Measurements from ENCODE around the gene TSPEAR.

The TSPEAR gene

GRCh38 chr21:44742418-44743153 is 31.2 kb upstream of the TSPEAR start:
- DNase-seq (ENCODE audit: insufficient read length, low spot score) (no peak), FAIRE-seq (no peak)
- TF ChIP-seq POLR2AphosphoS5 (IDR thresholded peaks at IDR 0.05; ENCODE audit: low read depth, low read length) = no peak
- TF ChIP-seq TAF1 (IDR thresholded peaks at IDR 0.05; ENCODE audit: low read depth, low read length) = no peak
- TF ChIP-seq POLR2A (IDR thresholded peaks at IDR 0.05; ENCODE audit: low read depth, low read length) = no peak
- TF ChIP-seq POU2F2 (IDR thresholded peaks at IDR 0.05; ENCODE audit: low read depth, low read length) = no peak
- no peak for TF ChIP-seq SPI1 (IDR thresholded peaks at IDR 0.05; ENCODE audit: low read depth, low read length)
- TF ChIP-seq PAX5 (IDR thresholded peaks at IDR 0.05; ENCODE audit: insufficient read depth, low read length, severe bottlenecking) = no peak

DNA sequence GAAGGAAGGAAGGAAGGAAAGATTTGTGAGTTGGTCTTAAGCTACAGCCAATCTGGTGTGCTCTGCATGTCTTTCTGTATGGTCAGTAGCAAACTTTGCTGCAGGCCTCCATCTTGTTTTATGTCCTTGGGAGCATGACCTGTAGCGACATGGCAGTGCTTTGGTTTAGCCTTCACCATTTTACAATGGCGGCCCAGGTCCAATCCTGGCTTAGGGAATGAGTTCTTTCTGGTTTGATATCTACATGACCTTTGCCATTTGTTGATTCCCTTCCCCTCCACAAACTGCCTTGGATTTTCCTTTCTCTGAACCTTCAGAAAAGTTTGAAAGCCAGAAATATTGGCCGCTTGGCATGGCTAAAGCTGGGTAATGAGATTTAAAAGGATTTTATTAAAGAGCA is 30.5 kb upstream of the TSPEAR start:
- FAIRE-seq (no peak), DNase-seq (ENCODE audit: insufficient read length, low spot score) (no peak)
- TF ChIP-seq PAX5 (IDR thresholded peaks at IDR 0.05; ENCODE audit: insufficient read depth, low read length, severe bottlenecking) (no peak), TAF1 (IDR thresholded peaks at IDR 0.05; ENCODE audit: low read depth, low read length) (no peak), POLR2A (IDR thresholded peaks at IDR 0.05; ENCODE audit: low read depth, low read length) (no peak), SPI1 (IDR thresholded peaks at IDR 0.05; ENCODE audit: low read depth, low read length) (no peak), POLR2AphosphoS5 (IDR thresholded peaks at IDR 0.05; ENCODE audit: low read depth, low read length) (no peak), POU2F2 (IDR thresholded peaks at IDR 0.05; ENCODE audit: low read depth, low read length) (no peak)

- no peak for DNase-seq (ENCODE audit: insufficient read length, low spot score)
- no peak for FAIRE-seq
- TF ChIP-seq POU2F2 (IDR thresholded peaks at IDR 0.05; ENCODE audit: low read depth, low read length) = no peak
- no peak for TF ChIP-seq SPI1 (IDR thresholded peaks at IDR 0.05; ENCODE audit: low read depth, low read length)
- TF ChIP-seq POLR2AphosphoS5 (IDR thresholded peaks at IDR 0.05; ENCODE audit: low read depth, low read length) = no peak
Measured at GRCh38 chr21:44740742-44741141, 29.4 kb upstream of the TSPEAR start.

DNA sequence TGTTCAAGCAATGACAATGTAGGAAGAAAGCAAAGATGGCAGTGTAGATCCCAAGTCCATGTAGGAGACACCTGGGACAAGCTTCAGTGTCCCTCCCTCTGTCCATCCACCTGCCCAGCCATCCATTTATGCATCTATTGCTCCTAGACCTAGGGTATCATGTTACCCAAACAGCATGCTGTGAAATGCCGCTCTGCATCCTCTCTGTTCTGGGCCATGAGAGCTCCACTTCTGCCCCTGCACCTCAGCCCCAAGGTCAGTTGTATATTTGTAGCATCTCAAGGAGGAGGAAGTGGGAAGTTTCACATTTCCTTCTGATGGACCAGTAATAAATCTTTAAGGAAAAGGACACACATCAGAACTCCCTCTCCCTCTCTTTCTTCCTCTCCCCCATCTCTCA is 27.9 kb upstream of the TSPEAR start:
- no peak for FAIRE-seq
- DNase-seq (ENCODE audit: insufficient read length, low spot score) = no peak
- TF ChIP-seq POU2F2 (IDR thresholded peaks at IDR 0.05; ENCODE audit: low read depth, low read length) (no peak), TAF1 (IDR thresholded peaks at IDR 0.05; ENCODE audit: low read depth, low read length) (no peak), POLR2A (IDR thresholded peaks at IDR 0.05; ENCODE audit: low read depth, low read length) (no peak), PAX5 (IDR thresholded peaks at IDR 0.05; ENCODE audit: insufficient read depth, low read length, severe bottlenecking) (no peak)

DNA sequence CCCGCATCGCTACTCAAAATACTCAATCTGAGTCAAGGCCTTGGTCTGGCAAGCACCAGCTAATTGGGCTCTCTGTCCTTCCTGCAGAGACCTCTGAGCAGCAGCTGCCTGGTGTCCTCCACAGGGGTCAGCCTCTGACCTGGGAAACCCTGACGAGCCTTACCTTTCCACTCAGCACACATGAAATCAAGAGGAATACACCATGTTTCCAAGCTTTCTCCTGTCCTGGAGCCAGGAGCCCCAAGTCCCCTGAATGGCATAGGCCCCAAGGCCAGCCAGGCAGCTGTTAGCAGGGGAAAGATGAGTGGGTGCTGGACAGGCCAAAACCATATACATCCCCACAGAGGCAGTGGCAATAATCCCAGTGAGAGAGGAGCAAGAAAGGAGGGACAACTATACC is 27.2 kb upstream of the TSPEAR start:
- no peak for DNase-seq (ENCODE audit: insufficient read length, low spot score)
- no peak for FAIRE-seq
- TF ChIP-seq SPI1 (IDR thresholded peaks at IDR 0.05; ENCODE audit: low read depth, low read length) = no peak

DNA sequence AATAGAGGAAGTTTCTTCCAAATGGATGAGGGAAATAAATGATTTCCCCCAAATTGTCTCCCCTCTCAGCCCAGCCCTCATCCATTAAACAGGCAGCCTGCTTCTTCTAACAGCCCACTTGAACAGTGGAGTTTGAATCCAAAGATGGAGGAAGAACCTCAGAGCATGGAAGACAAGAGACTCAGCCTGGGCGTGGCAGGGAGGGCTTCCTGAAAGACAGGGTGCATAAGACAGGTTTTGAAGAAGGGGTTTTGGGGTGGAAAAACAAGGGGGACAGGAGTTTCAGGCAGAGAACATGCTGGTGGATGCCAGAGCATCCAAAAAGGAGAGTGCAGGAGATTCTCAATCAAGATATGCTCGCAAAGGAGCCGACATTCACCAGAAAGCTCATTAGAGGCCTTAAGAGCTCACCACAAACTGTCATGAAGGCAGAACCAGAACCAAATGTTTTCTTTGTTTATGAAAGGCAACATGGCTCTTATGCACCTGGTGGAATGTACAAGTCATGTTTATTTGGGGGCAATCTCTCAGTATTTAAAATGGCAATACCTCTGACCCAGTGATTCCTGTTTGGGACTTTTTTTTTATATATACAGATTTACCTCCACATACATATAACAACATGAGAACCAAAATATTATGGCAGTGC is 26.5 kb upstream of the TSPEAR start:
- FAIRE-seq = no peak
- TF ChIP-seq POLR2A (IDR thresholded peaks at IDR 0.05; ENCODE audit: low read depth, low read length) = no peak
- TF ChIP-seq TAF1 (IDR thresholded peaks at IDR 0.05; ENCODE audit: low read depth, low read length) = no peak
- no peak for TF ChIP-seq SPI1 (IDR thresholded peaks at IDR 0.05; ENCODE audit: low read depth, low read length)
- TF ChIP-seq POLR2AphosphoS5 (IDR thresholded peaks at IDR 0.05; ENCODE audit: low read depth, low read length) = no peak
- no peak for TF ChIP-seq PAX5 (IDR thresholded peaks at IDR 0.05; ENCODE audit: insufficient read depth, low read length, severe bottlenecking)
- TF ChIP-seq POU2F2 (IDR thresholded peaks at IDR 0.05; ENCODE audit: low read depth, low read length) = no peak
- DNase-seq (ENCODE audit: insufficient read length, low spot score) = no peak

DNA sequence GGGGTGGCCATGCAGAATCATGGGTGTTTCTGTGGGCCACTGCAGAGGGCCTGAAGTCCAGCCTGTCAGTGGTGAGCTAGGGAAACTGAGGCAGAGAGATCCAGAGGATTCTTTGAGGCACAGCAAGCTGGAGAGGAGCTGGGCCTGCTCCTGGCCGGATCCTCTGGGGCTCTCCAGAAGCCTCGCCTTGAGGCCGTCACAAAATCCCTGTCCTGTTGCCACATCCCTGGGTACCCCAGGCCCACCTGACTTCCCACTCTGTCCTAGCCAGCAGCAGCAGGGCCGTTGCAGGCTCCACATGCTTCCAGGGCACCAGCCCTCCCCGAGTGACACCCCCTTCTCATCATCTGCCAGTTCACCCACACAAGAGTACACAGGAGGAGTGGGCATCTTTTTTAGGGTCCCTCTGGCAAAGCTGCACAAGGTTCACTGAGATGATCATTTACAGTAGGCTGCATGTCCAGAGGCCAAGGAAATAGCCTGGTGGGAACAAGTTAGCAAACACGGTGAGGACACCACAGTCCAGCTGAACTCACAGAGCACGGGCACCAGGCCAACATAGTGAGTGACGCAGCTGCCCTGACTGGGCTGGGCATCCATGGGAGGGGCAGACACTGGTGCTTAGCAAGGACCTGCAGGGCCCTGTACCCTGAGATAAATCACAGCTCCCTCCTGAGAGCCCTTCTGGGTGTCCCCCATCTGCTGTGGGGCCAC is 25.1 kb upstream of the TSPEAR start:
- FAIRE-seq = no peak
- TF ChIP-seq POLR2AphosphoS5 (IDR thresholded peaks at IDR 0.05; ENCODE audit: low read depth, low read length) = no peak
- no peak for TF ChIP-seq POLR2A (IDR thresholded peaks at IDR 0.05; ENCODE audit: low read depth, low read length)
- no peak for TF ChIP-seq POU2F2 (IDR thresholded peaks at IDR 0.05; ENCODE audit: low read depth, low read length)
- TF ChIP-seq SPI1 (IDR thresholded peaks at IDR 0.05; ENCODE audit: low read depth, low read length) = no peak
- no peak for TF ChIP-seq PAX5 (IDR thresholded peaks at IDR 0.05; ENCODE audit: insufficient read depth, low read length, severe bottlenecking)
- TF ChIP-seq TAF1 (IDR thresholded peaks at IDR 0.05; ENCODE audit: low read depth, low read length) = no peak
- DNase-seq (ENCODE audit: insufficient read length, low spot score) = no peak

DNA sequence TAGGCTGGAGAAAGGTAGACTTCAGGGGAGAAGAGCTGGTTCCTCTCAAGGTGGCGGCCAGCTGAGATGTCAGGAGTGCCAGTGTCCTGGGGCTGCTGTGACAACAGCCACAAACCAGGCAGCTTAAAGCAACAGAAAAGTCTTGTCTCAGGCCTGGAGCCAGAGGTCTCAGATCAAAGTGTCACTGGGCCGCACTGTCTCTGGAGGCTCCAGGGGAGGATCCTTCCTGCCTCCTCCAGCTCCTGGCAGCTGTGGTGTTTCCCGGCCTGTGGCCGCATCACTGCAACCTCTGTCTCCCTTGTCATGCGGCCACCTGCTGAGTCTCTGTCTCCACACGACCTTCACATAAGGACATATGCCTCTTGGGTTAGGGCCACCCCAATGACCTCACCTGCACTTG is 24.4 kb upstream of the TSPEAR start:
- no peak for FAIRE-seq
- DNase-seq (ENCODE audit: insufficient read length, low spot score) = no peak
- no peak for TF ChIP-seq SPI1 (IDR thresholded peaks at IDR 0.05; ENCODE audit: low read depth, low read length)
- TF ChIP-seq POU2F2 (IDR thresholded peaks at IDR 0.05; ENCODE audit: low read depth, low read length) = no peak
- TF ChIP-seq TAF1 (IDR thresholded peaks at IDR 0.05; ENCODE audit: low read depth, low read length) = no peak
- no peak for TF ChIP-seq PAX5 (IDR thresholded peaks at IDR 0.05; ENCODE audit: insufficient read depth, low read length, severe bottlenecking)
- no peak for TF ChIP-seq POLR2A (IDR thresholded peaks at IDR 0.05; ENCODE audit: low read depth, low read length)
- no peak for TF ChIP-seq POLR2AphosphoS5 (IDR thresholded peaks at IDR 0.05; ENCODE audit: low read depth, low read length)

GRCh38 chr21:44734841-44735240 is 23.5 kb upstream of the TSPEAR start:
- FAIRE-seq (no peak), DNase-seq (ENCODE audit: insufficient read length, low spot score) (no peak)
- TF ChIP-seq SPI1 (IDR thresholded peaks at IDR 0.05; ENCODE audit: low read depth, low read length) = no peak
- TF ChIP-seq POLR2AphosphoS5 (IDR thresholded peaks at IDR 0.05; ENCODE audit: low read depth, low read length) = no peak
- TF ChIP-seq PAX5 (IDR thresholded peaks at IDR 0.05; ENCODE audit: insufficient read depth, low read length, severe bottlenecking) = no peak
- TF ChIP-seq POLR2A (IDR thresholded peaks at IDR 0.05; ENCODE audit: low read depth, low read length) = no peak
- no peak for TF ChIP-seq POU2F2 (IDR thresholded peaks at IDR 0.05; ENCODE audit: low read depth, low read length)
